SH-SY5Y (cell line): ENCODE results near the gene AAK1.

Source experiments
- GATA2 ChIP-seq: IDR thresholded peaks from 2 replicates; pipeline ENCODE4 v1.6.1; 2011; ENCODE audit warnings: mild to moderate bottlenecking, low read depth, low read length
- GATA3 ChIP-seq: IDR thresholded peaks from 2 replicates; pipeline ENCODE4 v1.6.1; 2011; ENCODE audit warnings: low read depth, mild to moderate bottlenecking, low read length, moderate library complexity

- TF ChIP-seq GATA3 = peak; percentile 86
- TF ChIP-seq GATA2 = peak; percentile 93
Measured at GRCh38 chr2:69683170-69683971, 39.8 kb upstream of the AAK1 start.
